Fibroblast of lung (primary cell): Measurements from ENCODE around the gene MIOS. TPM values are rescaled to one million over a fixed set of nuclear protein-coding genes. Genes with fewer than 3 reads are reported as not detected.

ENCODE experiments used
- DNase-seq, 2 donors: peaks; one replicate each; pipeline versions ENCODE4 v3.0.0 to v3.0.0-alpha.2; 2010; ENCODE audit warnings: low read depth in 2 of 2
- H2AFZ ChIP-seq: 2 replicates; pipeline ENCODE4 v1.5.1; 2012; ENCODE audit warnings: low read length, control low read depth, inconsistent platforms
- H3K27ac ChIP-seq: 2 replicates; pipeline ENCODE4 v1.5.1; 2011; ENCODE audit warnings: low read length, control low read depth; ENCODE audit not compliant: insufficient read depth
- H3K27me3 ChIP-seq: 2 replicates; pipeline ENCODE4 v1.5.1; 2011; ENCODE audit warnings: mild to moderate bottlenecking, low read length; ENCODE audit not compliant: control insufficient read depth, insufficient read depth
- H3K36me3 ChIP-seq: 2 replicates; pipeline ENCODE4 v1.5.1; 2011; ENCODE audit warnings: low read length; ENCODE audit not compliant: control insufficient read depth, insufficient read depth
- H3K4me1 ChIP-seq: 2 replicates; pipeline ENCODE4 v1.5.1; 2011; ENCODE audit warnings: low read length; ENCODE audit not compliant: control insufficient read depth, insufficient read depth; ENCODE audit errors: extremely low read depth
- H3K4me2 ChIP-seq: 2 replicates; pipeline ENCODE4 v1.5.1; 2011; ENCODE audit warnings: low read length, control low read depth; ENCODE audit not compliant: insufficient read depth; ENCODE audit errors: extremely low read depth
- H3K4me3 ChIP-seq, 4 experiments: fragments of 200-600 bp in 1 of 4; sonication (generic) in 1 of 4; replicated peaks in 1 of 4; 2 replicates each; pipeline ENCODE4 v1.5.1; 2011 to 2016; ENCODE audit warnings: low read length in 4 of 4, low read depth in 3 of 4, mild to moderate bottlenecking in 3 of 4, control low read depth in 2 of 4, inconsistent platforms in 1 of 4, mixed read lengths in 1 of 4; ENCODE audit not compliant: insufficient read depth in 1 of 4; ENCODE audit errors: control extremely low read depth in 1 of 4
- H3K79me2 ChIP-seq: 2 replicates; pipeline ENCODE4 v1.5.1; 2012; ENCODE audit warnings: mild to moderate bottlenecking, low read length, inconsistent platforms; ENCODE audit not compliant: control insufficient read depth, insufficient read depth
- H3K9ac ChIP-seq: 2 replicates; pipeline ENCODE4 v1.5.1; 2011; ENCODE audit warnings: mild to moderate bottlenecking, low read length, control low read depth; ENCODE audit not compliant: insufficient read depth
- H3K9me3 ChIP-seq: 2 replicates; pipeline ENCODE4 v1.5.1; 2012; ENCODE audit warnings: low read depth, low read length; ENCODE audit not compliant: control insufficient read depth, insufficient read depth
- H4K20me1 ChIP-seq: 2 replicates; pipeline ENCODE4 v1.5.1; 2011; ENCODE audit warnings: low read length; ENCODE audit not compliant: control insufficient read depth, insufficient read depth; ENCODE audit errors: extremely low read depth
- CTCF ChIP-seq, 2 donors: IDR thresholded peaks in 1 of 2; conservative IDR thresholded peaks in 1 of 2; 1 replicate in 1 of 2; 2 replicates in 1 of 2; pipeline ENCODE4 v1.5.1; 2011 to 2012; ENCODE audit warnings: low read length in 2 of 2, control low read depth in 1 of 2, inconsistent platforms in 1 of 2, low read depth in 1 of 2, mild to moderate bottlenecking in 1 of 2
- EZH2 ChIP-seq: IDR thresholded peaks from 2 replicates; pipeline ENCODE4 v1.5.1; 2012; ENCODE audit warnings: low read length, control low read depth, mild to moderate bottlenecking; ENCODE audit errors: missing control alignments
- polyA plus RNA-seq, 2 donors: library from polyadenylated mRNA; depleted of rRNA in 1 of 2; stranded (reverse) in 1 of 2; unstranded in 1 of 2; fragments of >200 nt; gene quantifications; 2 replicates each; pipeline ENCODE4 v1.2.1, GENCODE V29; 2011 to 2012; ENCODE audit warnings: missing spikeins in 1 of 2
- total RNA-seq: library from RNA; depleted of rRNA; stranded (reverse); fragments of >200 nt; gene quantifications from 2 replicates; pipeline ENCODE4 v1.2.1, GENCODE V29; 2014

MIOS gene
- total and polyA plus RNA-seq, 2 donors (not counting 1 experiment from before 2014, with no cell fraction given), result 16.4 to 30.9 TPM

- no peak overlapping the region for H3K9ac ChIP-seq
- no peaks in the 10 kb centered on the region for H4K20me1 ChIP-seq
- H3K4me1 ChIP-seq, result no peaks in the 10 kb centered on the region
- H3K27me3 ChIP-seq, result no peaks in the 10 kb centered on the region
- no peak overlapping the region for H3K4me2 ChIP-seq
- no peak overlapping the region for H3K4me3 ChIP-seq
- DNase-seq, result no peak
- no peak overlapping the region for H3K27ac ChIP-seq
- no peaks in the 10 kb centered on the region for H3K36me3 ChIP-seq
- no peaks in the 10 kb centered on the region for H3K9me3 ChIP-seq
- H3K79me2 ChIP-seq, result no peaks in the 10 kb centered on the region
- no peak overlapping the region for H2AFZ ChIP-seq
- TF ChIP-seq CTCF (conservative IDR thresholded peaks at IDR 0.05 in 1 of 2, IDR thresholded peaks at IDR 0.05 in 1 of 2; ENCODE audit: low read depth in 1 of 2, low read length in 2 of 2), result no peak
- TF ChIP-seq EZH2, result no peak
Measured at GRCh38 chr7:7524121-7524520, 42.6 kb upstream of the MIOS start.

GRCh38 chr7:7526006-7526405 is 40.7 kb upstream of the MIOS start:
- Histone ChIP-seq H4K20me1 (no peaks in the 10 kb centered on the region), H3K4me2 (no peak overlapping the region), H3K9me3 (no peaks in the 10 kb centered on the region), H3K36me3 (no peaks in the 10 kb centered on the region), H3K27ac (no peak overlapping the region), H3K4me3 (no peak overlapping the region), H3K79me2 (no peaks in the 10 kb centered on the region), H2AFZ (no peak overlapping the region), H3K27me3 (no peaks in the 10 kb centered on the region), H3K9ac (no peak overlapping the region), H3K4me1 (no peaks in the 10 kb centered on the region)
- no peak for TF ChIP-seq EZH2
- TF ChIP-seq CTCF (conservative IDR thresholded peaks at IDR 0.05 in 1 of 2, IDR thresholded peaks at IDR 0.05 in 1 of 2; ENCODE audit: low read depth in 1 of 2, low read length in 2 of 2), result no peak
- DNase-seq, result no peak

GRCh38 chr7:7527047-7527446 is 39.6 kb upstream of the MIOS start:
- no peak overlapping the region for H3K9ac ChIP-seq
- TF ChIP-seq CTCF (conservative IDR thresholded peaks at IDR 0.05 in 1 of 2, IDR thresholded peaks at IDR 0.05 in 1 of 2; ENCODE audit: low read depth in 1 of 2, low read length in 2 of 2), result no peak
- TF ChIP-seq EZH2, result no peak
- H2AFZ ChIP-seq, result no peak overlapping the region
- no peak overlapping the region for H3K4me3 ChIP-seq
- no peaks in the 10 kb centered on the region for H3K79me2 ChIP-seq
- no peak overlapping the region for H3K4me2 ChIP-seq
- H3K4me1 ChIP-seq, result no peaks in the 10 kb centered on the region
- DNase-seq, result no peak
- no peaks in the 10 kb centered on the region for H4K20me1 ChIP-seq
- no peak overlapping the region for H3K27ac ChIP-seq
- no peaks in the 10 kb centered on the region for H3K27me3 ChIP-seq
- H3K36me3 ChIP-seq, result no peaks in the 10 kb centered on the region
- no peaks in the 10 kb centered on the region for H3K9me3 ChIP-seq
